Activated B cell treated with CpG ODN at 0.5 μM for 24 hours (primary cell): Measurements from ENCODE around the gene ZNF624. TPM values are rescaled to one million over a fixed set of nuclear protein-coding genes. Genes with fewer than 3 reads are reported as not detected.
"Not testable (repeated sequence)": the region's sequence is repeated elsewhere in the genome, so short reads cannot be mapped to it uniquely, and the experiment has no call there.

Source experiments
- ATAC-seq: fragments of 200-7000 bp; cut with Tn5 transposase; one replicate; pipeline ENCODE4 v1.10.0; 2021; ENCODE audit warnings: low read depth, mild to moderate bottlenecking, moderate library complexity
- CTCF ChIA-PET: fragments of 350-600 bp; sonication (Branson Sonifier 250); formaldehyde crosslinking; loops from one replicate; lab custom pipeline; 2021; ENCODE audit warnings: antibody characterized with exemption; lab: Charles Lee
- POLR2A ChIA-PET: fragments of 350-600 bp; sonication (Branson Sonifier 250); formaldehyde crosslinking; loops from one replicate; lab custom pipeline; 2021; ENCODE audit warnings: antibody characterized with exemption; lab: Charles Lee
- DNase-seq: peaks from one replicate; pipeline ENCODE4 v3.0.0; 2022
- H3K27ac Mint-ChIP-seq: one replicate; pipeline ENCODE4 v1.8.0; 2020; ENCODE audit warnings: mixed read lengths
- H3K27me3 Mint-ChIP-seq: one replicate; pipeline ENCODE4 v1.8.0; 2021; ENCODE audit warnings: mixed read lengths
- H3K36me3 Mint-ChIP-seq: one replicate; pipeline ENCODE4 v1.8.0; 2021; ENCODE audit warnings: low read depth, mixed read lengths
- H3K4me1 Mint-ChIP-seq: one replicate; pipeline ENCODE4 v1.8.0; 2021; ENCODE audit warnings: mixed read lengths
- H3K4me3 Mint-ChIP-seq: one replicate; pipeline ENCODE4 v1.8.0; 2020; ENCODE audit warnings: mild to moderate bottlenecking, mixed read lengths
- H3K9me3 Mint-ChIP-seq: one replicate; pipeline ENCODE4 v1.8.0; 2020; ENCODE audit warnings: mixed read lengths
- intact Hi-C: fragments of 100-400 bp; cut with micrococcal nuclease; formaldehyde crosslinking; loops from one replicate; pipeline ENCODE4 v1.15.1; 2024
- total RNA-seq: library from RNA; stranded (reverse); gene quantifications from 2 replicates; pipeline ENCODE4 v1.2.3, GENCODE V29; 2022
- TF ChIP-seq, protein P1 (sequence below): fragments of 200-600 bp; IDR thresholded peaks from one replicate; pipeline ENCODE4 v1.8.0; 2022; ENCODE audit warnings: antibody characterized with exemption, mild to moderate bottlenecking

ZNF624 gene
- 6.3 and 6.9 TPM in 2 replicates for total RNA-seq

DNA sequence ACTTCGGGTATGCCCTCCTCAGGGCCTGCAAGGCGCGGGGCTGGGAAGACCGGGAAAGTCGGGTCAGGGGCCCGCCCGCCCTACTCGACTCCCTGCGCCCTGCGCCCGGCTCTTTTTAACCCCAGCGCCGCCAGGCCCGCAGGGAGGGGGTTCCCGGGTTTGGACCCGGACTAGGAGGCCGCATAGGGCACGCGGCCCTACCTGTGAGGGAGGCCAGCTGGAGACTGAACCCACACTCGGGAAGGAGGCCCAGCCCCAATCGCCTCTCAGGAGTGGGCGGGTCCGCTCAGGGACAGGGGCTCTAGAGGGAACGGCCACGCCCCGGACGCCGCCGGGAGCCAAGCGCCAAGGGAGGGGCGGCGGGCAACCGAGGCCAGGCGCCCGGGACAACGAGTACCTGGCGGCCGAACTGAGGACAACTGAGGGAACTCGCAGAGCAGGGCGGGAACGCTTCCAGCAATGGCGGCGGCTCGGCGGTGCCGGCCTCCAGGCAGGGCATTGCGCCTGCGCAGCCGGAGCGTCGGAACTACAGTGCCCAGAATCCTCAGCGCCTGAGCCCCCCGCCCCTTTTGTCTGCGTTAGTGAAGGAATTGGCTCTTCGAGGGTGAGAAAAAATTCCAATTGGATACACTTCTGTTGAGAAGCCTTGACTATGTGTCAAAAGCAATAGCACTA, at the start of gene ZNF624:
TSS of gene ZNF624 (minus strand) at position 484 of the 675 bp plus-strand sequence.
- DNase-seq (peak; percentile 82), ATAC-seq (peak; percentile 96)
- intact Hi-C loops: loop anchor here (1.0 to 2.0 kb wide), 3 partner anchors 85 to 215 kb away; partner anchors contain the start of gene ZNF287
- peak within 1 kb of the TSS; percentile 37 for H3K27ac Mint-ChIP-seq
- H3K4me1 Mint-ChIP-seq: peaks cover 17% of the 10 kb centered on the region
- ChIA-PET POLR2A (interaction anchor here (0.5 to 1.4 kb wide), 2 partner anchors 118 to 273 kb away, joined by 6 read pairs; partner anchors contain the start of gene UBB), CTCF (no interaction called here)
- H3K4me3 Mint-ChIP-seq: peak within 1 kb of the TSS; percentile 88
- H3K27me3 Mint-ChIP-seq: no peaks in the 10 kb centered on the region
- TF ChIP-seq, protein P1, sequence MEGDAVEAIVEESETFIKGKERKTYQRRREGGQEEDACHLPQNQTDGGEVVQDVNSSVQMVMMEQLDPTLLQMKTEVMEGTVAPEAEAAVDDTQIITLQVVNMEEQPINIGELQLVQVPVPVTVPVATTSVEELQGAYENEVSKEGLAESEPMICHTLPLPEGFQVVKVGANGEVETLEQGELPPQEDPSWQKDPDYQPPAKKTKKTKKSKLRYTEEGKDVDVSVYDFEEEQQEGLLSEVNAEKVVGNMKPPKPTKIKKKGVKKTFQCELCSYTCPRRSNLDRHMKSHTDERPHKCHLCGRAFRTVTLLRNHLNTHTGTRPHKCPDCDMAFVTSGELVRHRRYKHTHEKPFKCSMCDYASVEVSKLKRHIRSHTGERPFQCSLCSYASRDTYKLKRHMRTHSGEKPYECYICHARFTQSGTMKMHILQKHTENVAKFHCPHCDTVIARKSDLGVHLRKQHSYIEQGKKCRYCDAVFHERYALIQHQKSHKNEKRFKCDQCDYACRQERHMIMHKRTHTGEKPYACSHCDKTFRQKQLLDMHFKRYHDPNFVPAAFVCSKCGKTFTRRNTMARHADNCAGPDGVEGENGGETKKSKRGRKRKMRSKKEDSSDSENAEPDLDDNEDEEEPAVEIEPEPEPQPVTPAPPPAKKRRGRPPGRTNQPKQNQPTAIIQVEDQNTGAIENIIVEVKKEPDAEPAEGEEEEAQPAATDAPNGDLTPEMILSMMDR: no peak
- no peaks in the 10 kb centered on the region for H3K9me3 Mint-ChIP-seq
- peaks cover 4% of the 10 kb centered on the region for H3K36me3 Mint-ChIP-seq

DNA sequence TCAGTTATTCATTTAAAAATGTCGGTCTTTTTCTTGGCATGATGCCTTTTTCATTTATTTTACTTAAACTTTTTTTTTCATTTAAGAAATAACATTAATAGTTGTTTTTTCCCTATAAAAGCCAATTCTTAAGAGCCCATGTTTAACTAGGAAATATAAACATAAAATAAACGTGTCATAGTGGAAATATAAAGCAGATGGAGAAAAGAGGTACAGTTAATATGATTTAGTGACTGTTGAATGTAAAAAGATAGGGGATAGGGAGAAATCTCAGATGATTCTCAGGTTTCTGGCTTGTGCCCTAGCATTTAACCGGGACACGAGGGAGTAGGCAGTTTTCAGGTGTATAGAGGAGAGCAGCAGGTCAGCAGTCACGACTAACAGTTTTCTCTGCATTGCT, 44.0 kb upstream of the ZNF624 start:
- ATAC-seq, H3K27me3 Mint-ChIP-seq, H3K9me3 Mint-ChIP-seq, H3K4me1 Mint-ChIP-seq, H3K36me3 Mint-ChIP-seq, DNase-seq, intact Hi-C loops, H3K4me3 Mint-ChIP-seq, POLR2A ChIA-PET, CTCF ChIA-PET, H3K27ac Mint-ChIP-seq: not testable (repeated sequence)

DNA sequence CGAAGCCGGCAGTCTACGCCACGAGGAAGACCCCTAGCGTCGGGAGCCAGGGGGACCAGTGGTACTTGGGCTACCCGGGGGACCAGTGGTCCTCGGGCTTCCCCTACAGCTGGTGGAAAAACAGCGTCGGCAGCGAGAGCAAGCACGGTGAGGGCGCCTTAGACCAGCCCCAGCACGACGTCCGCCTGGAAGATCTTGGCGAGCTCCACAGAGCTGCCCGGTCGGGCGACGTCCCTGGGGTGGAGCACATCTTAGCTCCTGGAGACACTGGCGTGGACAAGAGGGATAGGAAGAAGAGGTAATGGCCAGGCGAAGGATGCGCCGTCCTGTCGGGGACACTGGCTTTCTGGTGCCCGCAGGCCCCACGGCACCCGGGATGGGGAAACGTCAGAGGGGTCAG, 36.8 kb upstream of the ZNF624 start:
- ATAC-seq, H3K27me3 Mint-ChIP-seq, POLR2A ChIA-PET, H3K4me1 Mint-ChIP-seq, DNase-seq, intact Hi-C loops, H3K9me3 Mint-ChIP-seq, CTCF ChIA-PET, H3K27ac Mint-ChIP-seq, H3K4me3 Mint-ChIP-seq, H3K36me3 Mint-ChIP-seq: not testable (repeated sequence)

DNA sequence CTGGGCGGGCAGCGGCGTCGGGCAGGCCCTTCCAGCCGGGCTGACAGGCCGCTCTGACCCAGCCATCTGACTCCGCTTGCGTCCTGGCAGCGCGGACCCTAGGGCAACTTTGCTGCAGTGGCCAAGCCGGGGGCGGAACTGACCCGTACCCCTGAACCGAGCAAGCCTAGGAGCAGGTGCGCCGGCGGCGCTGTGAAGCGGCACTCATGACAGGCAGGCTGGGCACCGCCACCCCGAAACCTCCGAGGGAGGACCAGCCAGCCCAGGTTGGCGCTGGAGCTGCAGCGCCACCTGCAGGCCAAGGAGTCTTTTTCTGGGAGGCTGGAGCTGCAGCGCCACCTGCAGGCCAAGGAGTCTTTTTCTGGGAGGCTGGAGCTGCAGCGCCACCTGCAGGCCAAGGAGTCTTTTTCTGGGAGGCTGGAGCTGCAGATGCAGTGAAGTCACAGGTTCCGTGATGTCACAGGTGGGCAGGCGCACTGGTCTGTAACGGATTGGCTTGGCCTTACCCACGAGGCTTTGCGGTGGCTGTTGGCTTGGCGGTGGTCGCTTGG, 36.2 kb upstream of the ZNF624 start, which contains the start of gene CCDC144A:
TSS of gene CCDC144A (plus strand) at position 511 of the 551 bp plus-strand sequence. CDS start 160 bp downstream, outside the sequence.
- H3K4me1 Mint-ChIP-seq, CTCF ChIA-PET, ATAC-seq, POLR2A ChIA-PET, H3K4me3 Mint-ChIP-seq, H3K27me3 Mint-ChIP-seq, H3K27ac Mint-ChIP-seq, H3K9me3 Mint-ChIP-seq, intact Hi-C loops, H3K36me3 Mint-ChIP-seq: not testable (repeated sequence)
- DNase-seq: peak; percentile 16

DNA sequence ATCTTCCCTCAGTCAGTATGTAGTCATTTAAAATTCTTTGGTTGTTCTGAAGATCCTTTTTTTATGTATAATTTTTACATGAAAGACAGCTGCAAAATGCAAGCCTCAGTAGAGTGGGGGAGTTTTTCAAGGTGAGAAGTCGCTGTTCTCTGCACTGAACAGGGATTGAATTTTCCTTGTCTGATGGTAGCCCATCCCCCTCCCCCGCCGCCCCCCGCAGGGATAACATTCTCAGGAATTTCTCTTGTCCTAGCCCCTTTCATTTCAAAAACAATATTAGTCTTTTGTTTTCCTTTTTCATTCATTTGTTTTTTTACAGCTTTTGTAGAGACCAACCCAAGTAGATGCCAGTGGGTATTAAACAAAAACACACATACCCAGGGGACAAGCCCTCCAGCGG, 33.5 kb upstream of the ZNF624 start:
- H3K36me3 Mint-ChIP-seq, H3K4me1 Mint-ChIP-seq, H3K4me3 Mint-ChIP-seq, H3K27ac Mint-ChIP-seq, CTCF ChIA-PET, H3K9me3 Mint-ChIP-seq, POLR2A ChIA-PET, DNase-seq, intact Hi-C loops, ATAC-seq: not testable (repeated sequence)
- peaks cover 14% of the 10 kb centered on the region for H3K27me3 Mint-ChIP-seq

DNA sequence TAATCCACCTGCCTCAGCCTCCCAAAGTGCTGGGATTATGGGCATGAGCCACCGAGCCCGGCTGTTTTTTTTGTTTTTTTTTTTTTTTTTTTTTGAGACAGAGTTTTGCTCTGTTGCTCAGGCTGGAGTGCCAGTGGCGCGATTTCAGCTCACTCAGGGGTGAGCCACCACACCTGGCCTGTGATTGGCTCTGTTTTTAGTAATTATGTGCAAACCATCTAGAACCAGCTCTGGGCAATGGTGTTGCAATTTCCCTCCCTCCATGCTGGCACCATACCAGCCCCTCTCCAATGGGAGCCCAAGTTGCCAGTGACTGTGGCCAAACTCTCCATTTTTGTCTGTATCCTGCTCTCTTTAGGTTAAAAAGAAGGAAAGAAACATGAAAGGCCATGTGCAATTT, 32.4 kb upstream of the ZNF624 start:
- DNase-seq, H3K4me3 Mint-ChIP-seq, intact Hi-C loops, H3K27ac Mint-ChIP-seq, H3K4me1 Mint-ChIP-seq, CTCF ChIA-PET, H3K9me3 Mint-ChIP-seq, H3K36me3 Mint-ChIP-seq, POLR2A ChIA-PET, ATAC-seq: not testable (repeated sequence)
- H3K27me3 Mint-ChIP-seq: peaks cover 17% of the 10 kb centered on the region

DNA sequence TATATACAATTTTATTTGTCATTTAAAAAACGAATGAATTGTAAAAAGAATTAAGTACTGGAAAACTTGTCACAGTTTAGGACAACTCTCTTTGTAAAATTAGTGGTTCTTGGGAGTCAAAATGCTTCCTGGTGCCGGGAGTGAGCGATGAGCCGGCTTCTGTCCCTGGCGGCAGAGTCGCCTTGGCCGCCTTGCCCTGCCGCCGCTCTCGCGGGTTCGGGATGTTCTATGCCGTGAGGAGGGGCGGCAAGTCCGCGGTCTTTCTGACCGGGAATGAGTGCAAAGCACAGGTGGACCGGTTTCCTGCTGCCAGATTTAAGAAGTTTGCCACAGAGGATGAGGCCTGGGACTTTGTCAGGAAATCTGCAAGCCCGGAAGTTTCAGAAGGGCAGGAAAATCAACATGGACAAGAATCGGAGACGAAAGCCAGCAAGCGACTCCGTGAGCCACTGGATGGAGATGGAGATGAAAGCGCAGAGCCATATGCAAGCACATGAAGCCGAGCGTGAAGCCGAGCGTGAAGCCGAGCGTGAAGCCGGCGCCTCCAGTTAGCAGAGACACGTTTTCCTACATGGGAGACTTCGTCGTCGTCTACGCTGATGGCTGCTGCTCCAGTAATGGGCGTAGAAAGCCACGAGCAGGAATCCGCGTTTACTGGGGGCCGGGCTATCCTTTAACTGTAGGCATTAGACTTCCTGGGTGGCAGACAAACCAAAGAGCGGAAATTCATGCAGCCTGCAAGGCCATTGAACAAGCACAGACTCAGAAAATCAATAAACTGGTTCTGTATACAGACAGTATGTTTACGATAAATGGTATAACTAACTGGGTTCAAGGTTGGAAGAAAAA, 29.9 kb upstream of the ZNF624 start:
- POLR2A ChIA-PET, H3K27ac Mint-ChIP-seq, H3K36me3 Mint-ChIP-seq, H3K9me3 Mint-ChIP-seq, H3K4me3 Mint-ChIP-seq, intact Hi-C loops, DNase-seq, H3K4me1 Mint-ChIP-seq, ATAC-seq, CTCF ChIA-PET: not testable (repeated sequence)
- H3K27me3 Mint-ChIP-seq: peaks cover 15% of the 10 kb centered on the region
